ENCODE data around the gene OXNAD1.
A peak's percentile ranks its signal among the peaks of the same experiment; 100 is the strongest.
"Not testable (repeated sequence)": the region's sequence is repeated elsewhere in the genome, so short reads cannot be mapped to it uniquely, and the experiment has no call there.

The OXNAD1 gene

DNA sequence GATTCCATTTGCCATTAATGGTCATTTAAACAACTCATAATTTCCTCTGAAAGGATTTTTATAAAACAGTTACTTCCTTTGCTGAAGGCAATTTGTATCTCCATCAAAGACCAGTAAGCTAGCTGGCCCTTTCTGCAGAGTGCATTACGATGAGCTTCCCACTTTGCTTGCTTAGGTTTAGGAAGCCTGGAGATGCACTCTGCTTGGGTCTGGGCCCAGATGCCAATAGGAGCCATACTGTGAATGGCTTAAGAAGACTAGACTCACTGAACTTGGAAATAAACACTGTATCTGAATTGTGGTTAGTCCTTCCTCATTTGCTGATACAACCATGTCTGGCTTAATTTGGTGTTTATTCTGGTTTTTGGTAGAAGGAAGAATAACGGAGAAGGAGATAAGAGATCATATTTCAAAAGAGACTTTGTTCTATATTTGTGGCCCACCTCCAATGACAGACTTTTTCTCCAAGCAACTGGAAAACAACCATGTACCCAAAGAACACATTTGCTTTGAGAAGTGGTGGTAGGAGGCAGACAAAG is 38.1 kb downstream of the OXNAD1 start:
- no peak for DNase-seq (ENCODE audit: low read depth in 2 of 2)

DNA sequence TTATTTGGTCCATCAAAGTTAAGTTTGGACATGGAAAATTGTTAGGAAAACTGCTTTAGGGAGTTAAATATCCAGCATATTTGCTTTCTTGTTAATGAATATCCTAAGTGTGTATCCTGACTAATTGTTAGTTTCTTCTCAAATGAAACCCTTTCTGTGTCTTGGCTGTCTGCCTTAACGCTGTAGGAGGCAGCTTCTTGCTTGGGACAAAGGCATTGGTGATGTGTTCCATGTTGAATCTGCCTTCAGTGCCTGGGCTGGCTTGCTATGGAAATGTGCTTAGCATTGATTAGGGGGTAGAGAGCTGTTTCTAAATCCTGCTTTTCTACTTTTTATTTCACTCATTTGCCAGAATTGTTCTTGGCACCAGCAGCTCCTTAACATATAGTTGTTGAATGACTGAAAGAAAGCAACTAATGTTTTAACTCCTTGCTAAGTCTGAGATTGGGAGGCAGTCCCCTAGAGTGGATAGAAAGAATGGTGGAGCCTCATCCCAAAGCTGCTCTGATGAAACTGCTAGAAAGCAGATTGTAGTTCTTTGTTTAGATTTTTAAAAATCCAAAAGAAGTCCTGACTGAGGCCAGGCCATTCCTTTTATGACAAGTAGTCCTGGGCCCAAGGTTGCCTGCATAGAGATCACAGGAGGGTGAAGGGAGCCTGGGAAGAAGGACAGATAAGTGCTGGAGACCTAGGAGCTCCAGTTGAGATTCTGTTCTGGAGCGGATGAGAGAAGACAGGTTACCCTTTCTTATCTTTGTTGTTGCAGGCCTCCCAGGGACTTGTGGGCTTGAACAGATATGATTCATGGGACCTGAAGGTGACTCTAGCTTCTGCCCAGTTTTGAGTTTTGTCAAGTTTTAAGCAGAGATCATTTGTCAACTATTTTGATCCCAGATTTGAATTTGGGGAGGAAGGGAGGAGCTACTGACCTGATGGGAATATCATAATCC is 39.3 kb downstream of the OXNAD1 start:
- no peak for DNase-seq (ENCODE audit: low read depth in 2 of 2)

DNA sequence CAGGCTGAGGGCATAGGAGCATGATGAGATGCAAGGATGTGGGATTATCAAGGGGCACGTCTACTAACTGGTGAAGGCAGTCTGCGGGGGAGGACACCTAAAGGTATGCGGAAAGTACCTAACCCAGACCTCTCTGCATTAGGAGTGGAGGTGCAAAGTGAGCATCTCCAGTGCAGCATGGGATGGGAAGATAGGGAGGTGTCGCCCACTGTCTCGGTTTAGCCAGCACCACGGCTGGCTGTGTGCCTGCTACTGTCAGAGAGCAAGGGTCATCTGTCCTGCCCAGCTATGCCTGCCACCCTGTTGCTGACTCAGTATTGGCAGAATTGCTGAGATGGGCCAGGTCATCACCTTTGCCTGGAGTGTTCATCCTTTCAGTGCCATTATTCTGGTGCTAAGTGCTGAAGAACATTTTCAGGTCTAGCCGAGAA is 40.1 kb downstream of the OXNAD1 start:
- DNase-seq (ENCODE audit: low read depth in 2 of 2): no peak

DNA sequence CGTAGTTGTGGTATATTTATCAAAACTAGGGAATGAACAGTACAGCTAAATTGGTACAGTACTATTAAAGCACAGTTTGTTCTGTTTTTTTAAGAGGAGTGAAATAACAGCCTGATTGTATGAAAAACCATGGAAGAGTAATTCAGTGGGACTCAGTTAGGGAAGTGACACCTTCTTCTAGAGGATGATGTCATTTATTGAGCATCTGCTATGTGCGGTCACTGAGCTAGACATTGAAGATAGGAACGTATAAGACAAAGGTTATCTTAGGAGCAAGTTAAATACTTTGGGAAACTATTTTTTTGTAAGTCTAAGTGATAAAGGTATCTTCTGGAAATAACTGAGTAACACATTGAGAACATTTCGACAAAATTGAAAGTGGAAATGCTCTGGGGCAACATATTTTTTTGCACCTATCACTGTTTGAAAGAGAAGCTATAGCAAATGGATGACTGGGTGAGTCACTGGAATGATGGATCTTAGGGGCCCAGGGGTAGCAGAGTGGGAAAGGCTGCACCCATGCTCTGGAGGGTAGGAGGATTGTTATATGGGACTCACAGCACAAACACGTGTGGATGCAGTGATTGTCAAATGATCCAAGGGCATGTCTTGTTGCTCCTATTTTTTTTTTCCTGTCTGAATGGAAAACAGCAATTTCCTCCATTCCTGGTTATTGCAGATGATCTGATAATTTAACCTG is 43.0 kb downstream of the OXNAD1 start:
- DNase-seq (ENCODE audit: low read depth in 2 of 2): no peak

DNA sequence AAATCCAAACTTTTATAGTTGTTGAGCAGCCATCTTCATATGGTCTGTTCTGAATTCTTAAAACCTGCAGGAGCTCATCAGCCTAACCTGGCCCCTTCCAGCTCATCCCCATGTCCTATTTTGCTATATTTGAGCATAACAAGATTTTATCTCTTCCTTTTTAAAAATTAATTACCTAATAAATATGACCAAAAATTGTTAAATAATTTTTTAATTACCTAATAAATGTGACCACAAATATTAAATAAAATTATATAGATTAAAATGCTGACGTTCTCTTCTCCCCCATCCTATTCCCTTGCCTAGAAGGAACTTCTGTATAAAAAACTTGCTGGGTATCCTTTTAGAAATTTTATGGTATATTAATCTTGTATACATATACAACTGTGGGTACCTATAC is 43.7 kb downstream of the OXNAD1 start:
- DNase-seq (ENCODE audit: low read depth in 2 of 2): no peak

DNA sequence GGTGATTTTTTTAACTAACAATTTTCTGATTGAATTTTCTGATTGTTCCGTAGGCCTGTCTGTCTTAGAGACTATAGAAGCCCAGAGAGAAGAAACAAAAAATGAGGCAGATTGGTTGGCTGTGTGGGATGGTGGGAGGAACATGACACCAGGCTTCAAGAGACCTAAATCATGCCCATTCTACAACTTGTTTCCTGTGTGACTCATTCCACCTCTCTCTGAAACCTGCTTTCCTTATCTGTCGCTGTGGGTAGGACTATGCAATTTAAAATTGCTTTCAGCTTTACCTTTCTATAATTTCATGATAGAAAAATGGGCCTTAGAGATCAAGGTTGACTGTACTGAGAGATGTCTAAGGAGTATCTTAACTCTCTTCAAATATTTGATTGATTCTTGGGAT is 44.5 kb downstream of the OXNAD1 start:
- DNase-seq (ENCODE audit: low read depth in 2 of 2): no peak

DNA sequence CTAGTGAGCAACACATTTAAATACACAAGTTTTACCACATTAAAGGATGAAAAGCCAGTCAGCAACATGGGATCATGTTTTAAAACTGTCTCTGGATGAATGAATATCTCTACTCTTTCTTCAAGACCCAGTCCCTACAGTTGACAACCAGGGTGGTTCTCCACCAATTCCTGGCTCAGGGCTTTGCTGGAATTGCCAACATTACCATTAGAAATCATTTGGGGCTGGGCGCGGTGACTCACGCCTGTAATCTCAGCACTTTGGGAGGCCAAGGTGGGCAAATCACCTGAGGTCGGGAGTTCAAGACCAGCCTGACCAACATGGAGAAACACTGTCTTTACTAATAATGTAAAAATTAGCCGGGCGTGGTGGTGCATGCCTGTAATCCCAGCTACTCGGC is 45.5 kb downstream of the OXNAD1 start:
- not testable (repeated sequence) for DNase-seq (ENCODE audit: low read depth in 2 of 2)

DNA sequence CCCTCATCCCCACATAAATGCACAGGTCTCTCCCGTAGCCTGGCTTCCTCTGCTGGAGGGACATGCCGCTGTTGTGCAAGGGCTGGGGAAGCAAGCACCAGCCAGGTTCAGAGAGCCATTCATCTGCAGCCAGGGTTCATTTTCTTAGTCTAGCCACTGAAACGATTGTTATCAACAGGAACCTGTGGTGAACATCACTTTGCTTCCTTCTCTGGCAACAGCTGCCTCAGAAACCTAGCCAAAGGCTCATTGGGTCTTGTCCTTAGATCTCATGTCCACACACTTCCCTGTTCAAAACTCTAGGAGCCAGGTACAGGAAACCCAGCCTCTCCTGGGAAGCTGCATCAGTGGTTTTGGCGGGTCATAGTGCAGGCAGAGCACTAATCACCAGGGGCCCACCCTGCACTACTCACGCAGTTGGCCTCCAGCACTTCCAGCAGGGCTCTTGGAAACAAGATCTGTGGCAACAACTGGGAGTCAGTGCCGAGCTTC is 47.0 kb downstream of the OXNAD1 start:
- no peak for DNase-seq (ENCODE audit: low read depth in 2 of 2)

DNA sequence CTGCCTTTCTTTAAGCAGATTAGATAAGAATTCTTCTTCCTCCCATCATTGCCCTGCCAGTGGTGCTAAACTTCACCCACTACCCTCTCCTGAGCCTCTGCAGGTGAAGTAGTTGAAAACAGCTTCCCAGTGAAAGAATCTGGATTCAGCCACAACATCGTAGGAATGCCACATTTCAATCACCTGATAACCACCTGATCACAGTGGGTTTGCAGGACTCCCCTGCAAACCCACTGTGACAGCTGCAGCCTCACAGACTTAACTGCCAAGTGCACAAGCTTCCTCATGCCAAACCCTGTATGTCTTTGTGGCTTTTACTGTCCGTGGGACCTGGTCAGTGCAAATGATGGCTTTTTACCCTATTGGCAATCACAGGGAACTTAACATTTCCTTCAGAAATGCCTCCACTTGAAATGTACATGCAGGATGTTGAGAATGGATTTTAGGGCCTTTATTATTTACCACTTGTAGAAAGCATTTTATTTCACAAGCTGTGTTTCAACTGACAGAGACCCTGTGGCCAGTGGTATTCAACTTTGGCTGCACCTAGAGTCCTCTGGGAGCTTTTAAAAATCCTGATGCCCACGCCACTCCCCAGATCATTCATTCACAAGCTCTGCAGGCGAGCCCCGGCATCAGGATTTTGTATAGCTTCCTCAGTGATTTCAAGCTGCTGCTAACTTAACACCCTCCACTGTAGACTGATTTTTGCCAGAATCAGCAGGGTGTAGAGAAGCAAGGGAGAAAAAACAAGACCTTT is 49.1 kb downstream of the OXNAD1 start:
- DNase-seq (ENCODE audit: low read depth in 2 of 2): no peak

DNA sequence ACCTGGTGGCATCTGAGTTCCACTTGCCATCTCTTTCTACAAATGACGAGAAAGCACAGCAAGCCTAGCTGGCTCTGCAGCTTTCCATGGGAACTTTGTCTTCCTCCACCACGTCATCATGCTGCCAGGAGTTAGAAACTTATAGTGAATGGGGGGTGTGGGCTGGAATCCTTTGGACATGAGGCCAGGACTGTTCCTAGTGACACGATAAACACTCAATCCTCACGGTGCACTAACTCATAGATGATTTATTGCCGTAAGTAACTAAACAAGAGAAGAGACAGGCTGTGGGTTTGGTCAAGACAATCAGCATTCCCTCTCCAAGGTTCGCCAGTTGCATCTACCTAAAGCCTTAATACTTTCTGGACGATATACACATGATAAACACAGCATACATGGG is 50.6 kb downstream of the OXNAD1 start:
- DNase-seq (ENCODE audit: low read depth in 2 of 2): no peak

DNA sequence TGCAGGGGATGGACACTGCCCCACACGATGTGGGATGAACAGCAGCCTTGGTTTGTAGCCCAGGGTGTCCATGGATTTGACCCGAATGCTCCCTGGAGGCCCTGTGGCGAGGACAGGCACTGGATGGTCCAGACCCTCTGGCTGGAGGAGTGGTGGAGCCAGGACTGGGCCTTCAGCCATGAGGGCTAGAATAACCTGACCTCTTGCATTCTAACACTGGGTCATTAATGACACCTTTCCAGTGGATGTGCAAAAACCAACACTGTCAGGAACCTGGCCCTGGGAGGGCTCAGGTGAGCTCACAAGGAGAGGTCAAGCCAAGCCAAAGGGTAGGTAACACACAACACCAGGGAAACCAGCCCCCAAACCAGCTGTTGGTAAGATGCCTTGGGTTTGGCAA is 51.4 kb downstream of the OXNAD1 start:
- no peak for DNase-seq (ENCODE audit: low read depth in 2 of 2)

DNA sequence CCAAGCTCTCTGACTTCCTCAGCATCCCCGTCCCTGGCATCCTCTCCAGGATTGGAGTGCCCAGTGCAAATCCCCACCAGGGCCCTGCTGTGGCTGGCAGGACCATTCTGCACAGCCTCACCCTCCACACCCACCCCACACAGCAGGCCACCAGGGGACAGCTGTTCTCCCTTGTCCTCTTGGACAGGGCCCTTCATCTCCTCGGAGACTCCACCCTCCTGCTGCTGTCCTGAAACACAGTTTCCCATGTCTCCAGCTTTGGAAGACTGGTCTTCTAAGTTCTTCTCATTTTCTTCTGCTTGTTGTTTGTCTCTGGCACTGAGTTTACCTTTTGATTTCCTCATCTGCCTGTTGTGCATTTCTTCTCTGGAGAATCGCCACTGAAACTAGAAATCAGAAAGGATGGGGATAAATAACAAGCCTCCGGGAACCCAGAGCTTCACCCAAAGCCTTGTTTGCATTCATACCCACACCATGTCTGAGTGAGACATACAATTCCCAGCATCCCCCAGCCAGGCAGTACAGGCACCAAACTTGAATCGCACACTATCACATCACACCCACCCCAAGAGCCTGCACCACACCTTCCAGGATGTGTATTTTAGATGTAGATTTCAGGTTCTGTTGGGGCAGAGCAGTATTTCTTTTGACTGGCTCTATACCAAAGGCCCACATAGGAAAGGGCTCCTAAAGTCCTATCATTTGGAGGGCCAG is 52.0 kb downstream of the OXNAD1 start:
- no peak for DNase-seq (ENCODE audit: low read depth in 2 of 2)

DNA sequence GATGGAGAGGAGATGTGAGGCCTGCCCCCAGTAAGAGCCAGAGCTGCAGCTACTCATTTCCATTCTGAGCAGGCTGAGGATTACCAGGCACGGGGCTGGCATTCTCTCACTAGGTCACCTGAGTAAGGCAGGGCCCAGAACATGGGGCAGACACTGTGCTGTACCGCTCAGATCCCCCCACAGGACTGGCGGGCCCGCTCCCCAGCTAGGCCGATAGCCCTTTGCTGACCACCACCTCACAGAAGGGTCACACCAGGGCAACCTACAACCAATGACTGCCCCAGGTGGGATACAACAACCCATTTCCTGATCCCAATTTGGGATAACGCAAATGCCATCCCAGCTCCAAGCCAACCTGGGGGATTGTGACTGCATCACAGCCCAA is 52.5 kb downstream of the OXNAD1 start:
- no peak for DNase-seq (ENCODE audit: low read depth in 2 of 2)

DNA sequence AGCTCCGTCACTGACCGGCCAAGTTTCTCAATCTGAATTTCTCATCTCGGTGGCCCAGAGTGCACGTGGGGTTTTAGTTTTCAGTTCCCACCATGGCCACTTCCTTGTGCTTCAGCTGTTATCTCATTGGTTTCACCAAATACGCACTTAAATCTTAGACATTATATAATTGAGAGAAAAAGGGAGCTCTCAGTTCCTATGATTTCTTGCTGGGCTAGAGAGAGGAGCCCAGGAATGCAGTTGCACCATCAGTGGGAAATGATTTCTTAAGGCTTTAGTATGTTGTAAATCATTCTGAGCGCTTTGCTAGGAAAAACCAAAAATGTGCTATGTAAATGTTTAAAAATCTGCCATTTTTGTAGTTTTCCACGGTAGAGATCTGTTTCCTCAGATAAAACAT is 53.2 kb downstream of the OXNAD1 start:
- no peak for DNase-seq (ENCODE audit: low read depth in 2 of 2)

DNA sequence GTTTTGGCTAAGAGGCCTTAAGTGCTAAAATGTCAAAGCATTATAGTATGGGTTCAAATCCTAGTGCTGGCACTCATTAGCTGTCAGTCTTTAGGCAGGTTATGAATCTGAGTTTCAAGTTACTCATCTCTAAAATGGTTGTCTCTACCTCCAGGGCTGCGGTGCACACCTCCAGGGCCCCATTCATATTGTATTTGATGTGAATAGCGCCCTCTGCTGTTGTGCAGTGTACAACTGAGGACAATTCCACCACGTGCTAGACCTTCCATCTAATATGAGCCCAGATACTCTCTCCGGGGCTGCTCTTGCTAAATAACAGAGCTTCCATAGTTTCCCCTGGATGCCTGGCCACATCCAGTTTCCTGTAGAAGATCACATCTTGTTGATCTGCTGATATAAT is 54.3 kb downstream of the OXNAD1 start:
- peak; percentile 31 to 57 for DNase-seq (ENCODE audit: low read depth in 2 of 2)

DNA sequence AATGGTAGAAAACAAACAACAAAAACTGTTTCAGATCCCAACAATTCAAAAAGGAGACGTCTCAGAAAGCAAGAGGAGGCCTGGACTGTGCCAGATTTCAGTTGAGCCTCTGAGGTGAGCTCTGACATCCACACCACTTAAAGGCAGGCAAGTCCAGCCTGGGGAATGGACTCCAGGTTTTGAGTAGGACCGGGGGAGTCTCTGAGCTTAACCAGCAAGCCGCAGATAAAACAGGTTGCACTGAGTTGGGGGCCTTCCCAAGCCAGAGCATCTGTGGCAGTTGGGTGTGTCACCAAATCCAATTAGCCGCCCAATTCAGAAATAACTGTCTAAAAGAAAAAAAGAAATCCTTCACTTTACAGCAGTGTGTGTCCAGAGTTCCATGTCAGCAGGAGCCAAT is 54.7 kb downstream of the OXNAD1 start:
- DNase-seq (ENCODE audit: low read depth in 2 of 2): no peak

DNA sequence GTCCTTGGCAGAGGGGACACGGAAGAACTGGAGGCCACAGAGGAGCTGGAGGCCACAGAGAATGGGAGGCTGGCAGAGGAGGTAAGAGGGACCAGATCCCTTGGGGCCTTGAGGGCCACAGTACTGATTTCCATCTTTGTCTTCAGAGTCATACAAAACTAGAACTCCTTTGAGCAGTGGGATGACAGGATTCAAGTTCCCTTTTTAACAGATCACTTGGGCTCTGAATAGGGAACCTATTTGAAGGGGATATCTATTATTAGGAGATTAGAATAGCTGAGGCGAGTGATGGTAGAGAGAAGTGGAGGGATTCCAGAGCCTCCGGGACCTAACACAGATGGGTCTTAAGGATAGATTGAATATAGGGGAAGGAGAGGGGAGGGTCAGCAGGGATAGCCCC is 55.7 kb downstream of the OXNAD1 start:
- DNase-seq (ENCODE audit: low read depth in 2 of 2): no peak

DNA sequence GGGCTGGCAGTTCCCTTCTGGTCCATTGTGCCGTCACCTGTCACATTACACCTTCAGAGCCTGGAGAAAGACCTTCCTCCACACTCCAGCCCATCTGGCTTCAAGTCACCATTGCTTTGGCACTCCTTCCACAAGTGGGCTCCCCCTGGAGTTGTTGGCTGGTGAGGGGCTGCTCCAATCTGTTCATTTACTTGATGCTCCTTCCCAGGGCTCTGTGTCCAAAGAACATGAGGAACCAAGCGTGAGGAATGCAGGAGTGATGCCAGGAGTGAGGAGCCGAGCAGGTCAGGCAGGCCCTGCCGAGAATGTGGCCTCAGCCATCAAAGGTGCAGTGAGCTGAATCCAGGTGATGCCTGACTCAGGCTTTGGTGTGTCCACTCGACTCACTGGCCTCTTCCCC is 57.2 kb downstream of the OXNAD1 start:
- DNase-seq (ENCODE audit: low read depth in 2 of 2): no peak

DNA sequence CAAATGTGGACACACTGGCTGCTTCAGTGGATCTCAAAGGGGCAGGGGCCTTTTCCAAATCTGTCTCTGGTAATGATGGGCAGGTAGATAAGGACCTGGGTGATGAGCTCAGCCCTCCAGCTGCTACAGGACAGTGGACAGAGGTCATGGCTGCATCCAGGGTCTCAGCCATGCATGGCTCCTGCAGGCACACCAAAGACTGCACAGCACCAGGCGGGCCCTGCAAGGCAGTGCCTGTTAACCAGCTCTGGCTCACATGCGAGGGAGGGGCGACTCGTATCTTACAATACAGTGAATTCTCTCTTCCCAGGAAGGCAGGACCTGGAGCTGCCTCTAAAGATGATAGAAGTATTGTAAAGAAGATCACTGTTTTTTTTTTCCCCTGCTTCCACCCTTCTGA is 58.7 kb downstream of the OXNAD1 start:
- no peak for DNase-seq (ENCODE audit: low read depth in 2 of 2)

DNA sequence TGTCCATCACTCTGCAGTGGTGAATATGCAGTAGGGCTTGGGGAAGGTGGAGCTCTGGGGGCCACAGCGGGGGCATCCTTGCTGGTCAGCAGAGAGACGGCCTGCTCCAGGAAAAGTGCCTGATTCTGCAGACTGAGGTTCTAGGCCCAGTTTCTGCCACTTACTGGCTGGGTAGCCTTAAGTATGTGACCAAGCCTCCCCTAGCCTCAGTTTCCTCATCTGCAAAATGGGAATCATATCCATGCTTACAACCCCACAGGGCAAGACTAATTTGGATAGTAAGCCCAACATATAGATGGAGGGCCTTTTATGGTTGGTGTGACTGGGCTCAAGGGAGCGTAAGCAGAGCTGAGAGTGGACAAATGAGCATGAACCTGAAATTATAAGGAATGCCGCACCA is 60.8 kb downstream of the OXNAD1 start:
- DNase-seq (ENCODE audit: low read depth in 2 of 2): no peak

DNA sequence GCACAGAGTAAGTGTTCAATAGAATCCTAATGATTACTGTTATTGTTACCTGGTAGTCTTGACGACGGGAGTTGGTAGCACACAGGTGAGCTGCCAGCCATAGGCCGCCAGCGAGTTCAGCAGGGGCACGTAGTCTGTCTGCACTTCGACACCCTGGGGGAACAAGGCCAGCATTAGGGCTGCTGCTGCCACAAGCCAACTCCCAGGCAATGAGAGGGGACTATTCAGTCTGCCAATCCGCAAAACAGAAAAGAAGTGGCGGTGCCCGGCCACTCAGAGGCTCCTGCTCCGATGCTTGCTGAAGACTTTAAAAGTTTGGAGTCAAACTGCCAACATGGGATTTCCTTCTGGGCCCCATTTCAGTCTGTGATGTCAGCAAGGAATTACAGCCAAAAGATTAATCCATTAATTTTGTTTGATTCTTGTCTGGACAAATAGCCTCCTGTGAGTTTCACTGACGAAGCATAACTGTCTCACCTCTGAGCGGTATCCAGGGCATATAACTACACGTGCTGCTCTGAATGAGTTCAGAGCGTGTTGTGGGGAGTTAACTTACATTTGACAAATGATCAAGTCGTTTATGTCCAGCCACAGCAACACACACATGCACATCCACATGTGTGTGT is 61.8 kb downstream of the OXNAD1 start:
- DNase-seq (ENCODE audit: low read depth in 2 of 2): no peak
